DMS53 treated with DMSO at 0.1 percent for 48 hours (cell line): ENCODE measurements around the gene SYNJ2.

Source experiments
- DNase-seq: peaks from one replicate; lab custom pipeline; 2025; ENCODE audit not compliant: unreplicated experiment; lab: John Stamatoyannopoulos, UW

SYNJ2 gene

GRCh38 chr6:157978021-157978783 lies 3.5 kb upstream of the SYNJ2 start:
- DNase-seq: no peak

GRCh38 chr6:157980288-157981131 lies 1.2 kb upstream of the SYNJ2 start:
- DNase-seq: no peak

- no peak for DNase-seq
Measured at GRCh38 chr6:157981132-157981394, 600 bp upstream of the SYNJ2 start.

GRCh38 chr6:157982102-157982562 lies 469 bp downstream of the SYNJ2 start:
- peak; percentile 22 for DNase-seq

- no peak for DNase-seq
Measured at GRCh38 chr6:157982563-157983405, 1.1 kb downstream of the SYNJ2 start.

GRCh38 chr6:157983406-157984119 lies 1.9 kb downstream of the SYNJ2 start:
- no peak for DNase-seq

GRCh38 chr6:157984128-157984527 lies 2.5 kb downstream of the SYNJ2 start:
- DNase-seq: no peak

GRCh38 chr6:157984686-157985225 lies 3.1 kb downstream of the SYNJ2 start:
- no peak for DNase-seq

GRCh38 chr6:157985378-157986155 lies 3.9 kb downstream of the SYNJ2 start:
- peak; percentile 49 for DNase-seq

- no peak for DNase-seq
Measured at GRCh38 chr6:157987788-157988699, 6.4 kb downstream of the SYNJ2 start.

GRCh38 chr6:157988700-157989063 lies 7.0 kb downstream of the SYNJ2 start:
- peak; percentile 10 for DNase-seq

GRCh38 chr6:157989541-157990289 lies 8.1 kb downstream of the SYNJ2 start:
- no peak for DNase-seq

- DNase-seq: no peak
Measured at GRCh38 chr6:157990321-157991066, 8.8 kb downstream of the SYNJ2 start.

- DNase-seq: no peak
Measured at GRCh38 chr6:157991067-157991432, 9.4 kb downstream of the SYNJ2 start.

- DNase-seq: no peak
Measured at GRCh38 chr6:157993076-157993475, 11.4 kb downstream of the SYNJ2 start.

GRCh38 chr6:157994125-157994795 lies 12.6 kb downstream of the SYNJ2 start:
- DNase-seq: no peak

GRCh38 chr6:157995458-157995857 lies 13.8 kb downstream of the SYNJ2 start:
- no peak for DNase-seq
